ENCODE data around the gene PPM1E.
A peak's percentile ranks its signal among the peaks of the same experiment; 100 is the strongest.
"Not testable (repeated sequence)": the region's sequence is repeated elsewhere in the genome, so short reads cannot be mapped to it uniquely, and the experiment has no call there.

PPM1E gene

GRCh38 chr17:58728798-58729197 lies 26.9 kb upstream of the PPM1E start:
- Histone ChIP-seq H3K4me1 (no peaks in the 10 kb centered on the region), H3K9me3 (no peaks in the 10 kb centered on the region), H3K27me3 (no peaks in the 10 kb centered on the region), H3K36me3 (peaks cover 2% of the 10 kb centered on the region; the same call in 1 of the 2 replicates), H3K4me3 (ENCODE audit: low read depth, low read length) (no peak overlapping the region)
- no peak for DNase-seq
- TF ChIP-seq CTCF (IDR thresholded peaks at IDR 0.05; ENCODE audit: low read depth, low read length): no peak

GRCh38 chr17:58730937-58731336 lies 24.7 kb upstream of the PPM1E start:
- TF ChIP-seq CTCF (IDR thresholded peaks at IDR 0.05; ENCODE audit: low read depth, low read length): no peak
- no peaks in the 10 kb centered on the region for H3K4me1 ChIP-seq
- DNase-seq: no peak

GRCh38 chr17:58734040-58734439 lies 21.6 kb upstream of the PPM1E start:
- H3K4me1 ChIP-seq: no peaks in the 10 kb centered on the region
- no peaks in the 10 kb centered on the region for H3K9me3 ChIP-seq
- peaks cover 6% of the 10 kb centered on the region; the same call in 1 of the 2 replicates for H3K36me3 ChIP-seq
- H3K4me3 ChIP-seq (ENCODE audit: low read depth, low read length): no peak overlapping the region
- DNase-seq: no peak
- no peak for TF ChIP-seq CTCF (IDR thresholded peaks at IDR 0.05; ENCODE audit: low read depth, low read length)
- H3K27me3 ChIP-seq: no peaks in the 10 kb centered on the region

More at GRCh38 chr17:58730937-58731336, 24.7 kb upstream of the PPM1E start:
- Histone ChIP-seq H3K9me3 (no peaks in the 10 kb centered on the region), H3K4me3 (ENCODE audit: low read depth, low read length) (no peak overlapping the region), H3K36me3 (peaks cover 6% of the 10 kb centered on the region; the same call in 1 of the 2 replicates), H3K27me3 (no peaks in the 10 kb centered on the region)

GRCh38 chr17:58734811-58735210 lies 20.8 kb upstream of the PPM1E start:
- Histone ChIP-seq H3K4me1 (no peaks in the 10 kb centered on the region), H3K36me3 (peaks cover 6% of the 10 kb centered on the region; the same call in 1 of the 2 replicates), H3K9me3 (no peaks in the 10 kb centered on the region), H3K4me3 (ENCODE audit: low read depth, low read length) (no peak overlapping the region), H3K27me3 (no peaks in the 10 kb centered on the region)
- DNase-seq: no peak
- TF ChIP-seq CTCF (IDR thresholded peaks at IDR 0.05; ENCODE audit: low read depth, low read length): no peak

- Histone ChIP-seq H3K9me3 (no peaks in the 10 kb centered on the region), H3K27me3 (no peaks in the 10 kb centered on the region), H3K4me1 (no peaks in the 10 kb centered on the region), H3K36me3 (no peaks in the 10 kb centered on the region), H3K4me3 (ENCODE audit: low read depth, low read length) (no peak overlapping the region)
- peak; percentile 20 for DNase-seq
- TF ChIP-seq CTCF (IDR thresholded peaks at IDR 0.05; ENCODE audit: low read depth, low read length): no peak
These were observed 14.5 kb upstream of the PPM1E start for GRCh38 chr17:58741121-58741625.

GRCh38 chr17:58747674-58748073 lies 8.0 kb upstream of the PPM1E start:
- DNase-seq: no peak
- Histone ChIP-seq H3K4me3 (ENCODE audit: low read depth, low read length) (no peak overlapping the region), H3K4me1 (no peaks in the 10 kb centered on the region), H3K36me3 (no peaks in the 10 kb centered on the region), H3K27me3 (no peaks in the 10 kb centered on the region), H3K9me3 (no peaks in the 10 kb centered on the region)
- TF ChIP-seq CTCF (IDR thresholded peaks at IDR 0.05; ENCODE audit: low read depth, low read length): no peak

- H3K9me3 ChIP-seq; H3K27me3 ChIP-seq; H3K36me3 ChIP-seq; H3K4me3 ChIP-seq (ENCODE audit: low read depth, low read length); DNase-seq; H3K4me1 ChIP-seq: not testable (repeated sequence)
These were observed 6.0 kb upstream of the PPM1E start for GRCh38 chr17:58749627-58750026.

All from BE2C (cell line).